ENCODE results near the gene ELOVL5.
"Not testable (repeated sequence)": the region's sequence is repeated elsewhere in the genome, so short reads cannot be mapped to it uniquely, and the experiment has no call there.

Gene ELOVL5

GRCh38 chr6:53335224-53335994 lies 13.3 kb downstream of the ELOVL5 start:
- no peak for DNase-seq
- intact Hi-C loops (cut with DNase I): no loop called here

- DNase-seq: no peak
- intact Hi-C loops (cut with DNase I): no loop called here
Measured at GRCh38 chr6:53333439-53334408, 15.0 kb downstream of the ELOVL5 start.

GRCh38 chr6:53331678-53332077 lies 17.1 kb downstream of the ELOVL5 start:
- intact Hi-C loops (cut with DNase I): no loop called here
- DNase-seq: no peak

- DNase-seq: no peak
- intact Hi-C loops (cut with DNase I): no loop called here
Measured at GRCh38 chr6:53330137-53330536, 18.6 kb downstream of the ELOVL5 start.

- intact Hi-C loops (cut with DNase I): no loop called here
- DNase-seq: no peak
Measured at GRCh38 chr6:53328375-53328774, 20.4 kb downstream of the ELOVL5 start.

GRCh38 chr6:53327017-53327395 lies 21.7 kb downstream of the ELOVL5 start:
- intact Hi-C loops (cut with DNase I): no loop called here
- no peak for DNase-seq

- no peak for DNase-seq
- intact Hi-C loops (cut with DNase I): no loop called here
Measured at GRCh38 chr6:53326372-53327016, 22.3 kb downstream of the ELOVL5 start.

- no peak for DNase-seq
- intact Hi-C loops (cut with DNase I): no loop called here
Measured at GRCh38 chr6:53325785-53326184, 23.0 kb downstream of the ELOVL5 start.

- intact Hi-C loops (cut with DNase I): no loop called here
- DNase-seq: no peak
Measured at GRCh38 chr6:53322188-53323029, 26.3 kb downstream of the ELOVL5 start.

- intact Hi-C loops (cut with DNase I): no loop called here
- DNase-seq: no peak
Measured at GRCh38 chr6:53321701-53322100, 27.0 kb downstream of the ELOVL5 start.

GRCh38 chr6:53320964-53321363 lies 27.8 kb downstream of the ELOVL5 start:
- intact Hi-C loops (cut with DNase I): no loop called here
- DNase-seq: no peak

- intact Hi-C loops (cut with DNase I): no loop called here
- peak in 1 of 10 donors; percentile 73 for DNase-seq
Measured at GRCh38 chr6:53318429-53318828, 30.3 kb downstream of the ELOVL5 start.

GRCh38 chr6:53317861-53318260 lies 30.9 kb downstream of the ELOVL5 start:
- no peak for DNase-seq
- intact Hi-C loops (cut with DNase I): no loop called here

- DNase-seq; intact Hi-C loops (cut with DNase I): not testable (repeated sequence)
Measured at GRCh38 chr6:53317299-53317698, 31.5 kb downstream of the ELOVL5 start.

- no peak for DNase-seq
- intact Hi-C loops (cut with DNase I): no loop called here
Measured at GRCh38 chr6:53316142-53316541, 32.6 kb downstream of the ELOVL5 start.

GRCh38 chr6:53315086-53315724 lies 33.5 kb downstream of the ELOVL5 start:
- DNase-seq: no peak
- intact Hi-C loops (cut with DNase I): no loop called here

- intact Hi-C loops (cut with DNase I): no loop called here
Measured at GRCh38 chr6:53313784-53314400, 34.9 kb downstream of the ELOVL5 start.

GRCh38 chr6:53312355-53312754 lies 36.4 kb downstream of the ELOVL5 start:
- intact Hi-C loops (cut with DNase I): no loop called here
- DNase-seq: no peak

More at GRCh38 chr6:53313784-53314400, 34.9 kb downstream of the ELOVL5 start:
- no peak for DNase-seq

- intact Hi-C loops (cut with DNase I): no loop called here
- DNase-seq: no peak
Measured at GRCh38 chr6:53311586-53311935, 37.2 kb downstream of the ELOVL5 start.
